Mucosa of rectum (tissue), 2 donors: ENCODE results near the gene CELA1.

Source experiments
- H3K27ac ChIP-seq, 2 donors: one replicate each; pipeline ENCODE4 v1.7.0; 2013; ENCODE audit warnings: inconsistent platforms in 2 of 2, low read depth in 2 of 2, low read length in 2 of 2
- H3K27me3 ChIP-seq, 2 donors: one replicate each; pipeline ENCODE4 v1.7.0; 2013; ENCODE audit warnings: low read length in 2 of 2; ENCODE audit not compliant: control insufficient read depth in 2 of 2, insufficient read depth in 2 of 2
- H3K36me3 ChIP-seq, 2 donors: one replicate each; pipeline ENCODE4 v1.7.0; 2013; ENCODE audit warnings: low read length in 2 of 2; ENCODE audit not compliant: control insufficient read depth in 2 of 2, insufficient read depth in 2 of 2
- H3K4me1 ChIP-seq, 2 donors: one replicate each; pipeline ENCODE4 v1.7.0; 2013; ENCODE audit warnings: low read length in 2 of 2, mild to moderate bottlenecking in 1 of 2; ENCODE audit not compliant: control insufficient read depth in 2 of 2, insufficient read depth in 2 of 2
- H3K4me3 ChIP-seq, 2 donors: one replicate each; pipeline ENCODE4 v1.7.0; 2013; ENCODE audit warnings: low read length in 2 of 2
- H3K9ac ChIP-seq, 2 donors: one replicate each; pipeline ENCODE4 v1.7.0; 2013; ENCODE audit warnings: low read length in 2 of 2, low read depth in 1 of 2, mild to moderate bottlenecking in 1 of 2
- H3K9me3 ChIP-seq, 2 donors: one replicate each; pipeline ENCODE4 v1.7.0; 2013; ENCODE audit warnings: low read length in 2 of 2; ENCODE audit not compliant: control insufficient read depth in 2 of 2
- donor health status: healthy.
- donor health status: Normal muscosa, but diverticular disease.

CELA1 gene

GRCh38 chr12:51388846-51389245, 42.4 kb upstream of the CELA1 start:
- H3K9me3 ChIP-seq, result no peaks in the 10 kb centered on the region
- no peak overlapping the region for H3K4me3 ChIP-seq
- no peak overlapping the region for H3K9ac ChIP-seq

GRCh38 chr12:51388069-51388799, 41.8 kb upstream of the CELA1 start:
- no peak overlapping the region for H3K4me3 ChIP-seq
- no peak overlapping the region for H3K9ac ChIP-seq
- no peaks in the 10 kb centered on the region for H3K9me3 ChIP-seq
- H3K27ac ChIP-seq, result no peak overlapping the region
- H3K4me1 ChIP-seq, result peaks cover 23 to 27% of the 10 kb centered on the region in 2 donors
- H3K36me3 ChIP-seq, result no peaks in the 10 kb centered on the region
- no peaks in the 10 kb centered on the region for H3K27me3 ChIP-seq

More at GRCh38 chr12:51388846-51389245, 42.4 kb upstream of the CELA1 start:
- no peaks in the 10 kb centered on the region for H3K36me3 ChIP-seq
- H3K27ac ChIP-seq, result no peak overlapping the region
- H3K4me1 ChIP-seq, result peaks cover 22 to 29% of the 10 kb centered on the region in 2 donors
- H3K27me3 ChIP-seq, result no peaks in the 10 kb centered on the region

- H3K4me1 ChIP-seq, result peaks cover 20 to 25% of the 10 kb centered on the region in 2 donors
- no peak overlapping the region for H3K27ac ChIP-seq
- no peak overlapping the region for H3K4me3 ChIP-seq
- no peak overlapping the region for H3K9ac ChIP-seq
- no peaks in the 10 kb centered on the region for H3K9me3 ChIP-seq
- peaks cover 2% of the 10 kb centered on the region in 2 donors for H3K36me3 ChIP-seq
- H3K27me3 ChIP-seq, result no peaks in the 10 kb centered on the region
Measured at GRCh38 chr12:51386351-51386750, 39.9 kb upstream of the CELA1 start.

GRCh38 chr12:51383269-51383905, 36.9 kb upstream of the CELA1 start:
- H3K9me3 ChIP-seq, result no peaks in the 10 kb centered on the region
- peaks cover 2 to 9% of the 10 kb centered on the region in 2 donors for H3K36me3 ChIP-seq
- H3K9ac ChIP-seq, result no peak overlapping the region
- H3K27me3 ChIP-seq, result no peaks in the 10 kb centered on the region
- H3K4me1 ChIP-seq, result peaks cover 4% of the 10 kb centered on the region in 2 donors
- no peak overlapping the region for H3K4me3 ChIP-seq
- no peak overlapping the region for H3K27ac ChIP-seq

GRCh38 chr12:51382173-51382572, 35.7 kb upstream of the CELA1 start:
- H3K9me3 ChIP-seq, result no peaks in the 10 kb centered on the region
- no peak overlapping the region for H3K4me3 ChIP-seq
- no peaks in the 10 kb centered on the region for H3K27me3 ChIP-seq
- H3K36me3 ChIP-seq, result peaks cover 2 to 9% of the 10 kb centered on the region in 2 donors
- H3K4me1 ChIP-seq, result peaks cover 4% of the 10 kb centered on the region in 2 donors
- H3K9ac ChIP-seq, result no peak overlapping the region
- no peak overlapping the region for H3K27ac ChIP-seq

GRCh38 chr12:51381226-51382079, 35.0 kb upstream of the CELA1 start:
- H3K4me3 ChIP-seq, result no peak overlapping the region
- H3K4me1 ChIP-seq, result peaks cover 4% of the 10 kb centered on the region in 2 donors
- H3K36me3 ChIP-seq, result peaks cover 8 to 14% of the 10 kb centered on the region in 2 donors
- H3K9ac ChIP-seq, result no peak overlapping the region
- H3K27me3 ChIP-seq, result no peaks in the 10 kb centered on the region
- no peak overlapping the region for H3K27ac ChIP-seq
- H3K9me3 ChIP-seq, result no peaks in the 10 kb centered on the region

GRCh38 chr12:51379571-51379970, 33.1 kb upstream of the CELA1 start:
- Histone ChIP-seq H3K27ac (no peak overlapping the region), H3K36me3 (peaks cover 8 to 22% of the 10 kb centered on the region in 2 donors), H3K4me3 (no peak overlapping the region), H3K4me1 (peaks cover 0 to 4% of the 10 kb centered on the region in 2 donors), H3K9ac (no peak overlapping the region), H3K27me3 (no peaks in the 10 kb centered on the region), H3K9me3 (no peaks in the 10 kb centered on the region)

GRCh38 chr12:51378749-51379148, 32.3 kb upstream of the CELA1 start:
- H3K9me3 ChIP-seq, result no peaks in the 10 kb centered on the region
- no peak overlapping the region for H3K9ac ChIP-seq
- no peak overlapping the region for H3K27ac ChIP-seq
- H3K4me1 ChIP-seq, result no peaks in the 10 kb centered on the region
- no peak overlapping the region for H3K4me3 ChIP-seq
- H3K36me3 ChIP-seq, result peaks cover 8 to 25% of the 10 kb centered on the region in 2 donors
- no peaks in the 10 kb centered on the region for H3K27me3 ChIP-seq

- H3K4me1 ChIP-seq, result no peaks in the 10 kb centered on the region
- H3K36me3 ChIP-seq, result peaks cover 6 to 23% of the 10 kb centered on the region in 2 donors
- no peak overlapping the region for H3K27ac ChIP-seq
- no peak overlapping the region for H3K4me3 ChIP-seq
- no peaks in the 10 kb centered on the region for H3K27me3 ChIP-seq
- no peak overlapping the region for H3K9ac ChIP-seq
- H3K9me3 ChIP-seq, result no peaks in the 10 kb centered on the region
Measured at GRCh38 chr12:51377099-51377984, 30.9 kb upstream of the CELA1 start.
